A673 (cell line): ENCODE measurements around the gene MBNL2.

Experiments
- EZH2 ChIP-seq: fragments of 200-600 bp; sonication (generic); IDR thresholded peaks from 2 replicates; pipeline ENCODE4 v1.6.1; 2017; ENCODE audit warnings: borderline replicate concordance, low read depth, mild to moderate bottlenecking, mixed read lengths, antibody characterized with exemption, low read length; ENCODE audit not compliant: poor library complexity, severe bottlenecking
- TF ChIP-seq, protein P1 (sequence below): fragments of 300-800, 200-600 bp; sonication (generic); conservative IDR thresholded peaks from 2 replicates; pipeline ENCODE4 v1.5.1; 2017; ENCODE audit warnings: low read depth, mild to moderate bottlenecking, antibody characterized with exemption, low read length, moderate library complexity, mixed read lengths

GRCh38 chr13:97333983-97334382 lies 111.8 kb downstream of the MBNL2 start:
- TF ChIP-seq, protein P1, sequence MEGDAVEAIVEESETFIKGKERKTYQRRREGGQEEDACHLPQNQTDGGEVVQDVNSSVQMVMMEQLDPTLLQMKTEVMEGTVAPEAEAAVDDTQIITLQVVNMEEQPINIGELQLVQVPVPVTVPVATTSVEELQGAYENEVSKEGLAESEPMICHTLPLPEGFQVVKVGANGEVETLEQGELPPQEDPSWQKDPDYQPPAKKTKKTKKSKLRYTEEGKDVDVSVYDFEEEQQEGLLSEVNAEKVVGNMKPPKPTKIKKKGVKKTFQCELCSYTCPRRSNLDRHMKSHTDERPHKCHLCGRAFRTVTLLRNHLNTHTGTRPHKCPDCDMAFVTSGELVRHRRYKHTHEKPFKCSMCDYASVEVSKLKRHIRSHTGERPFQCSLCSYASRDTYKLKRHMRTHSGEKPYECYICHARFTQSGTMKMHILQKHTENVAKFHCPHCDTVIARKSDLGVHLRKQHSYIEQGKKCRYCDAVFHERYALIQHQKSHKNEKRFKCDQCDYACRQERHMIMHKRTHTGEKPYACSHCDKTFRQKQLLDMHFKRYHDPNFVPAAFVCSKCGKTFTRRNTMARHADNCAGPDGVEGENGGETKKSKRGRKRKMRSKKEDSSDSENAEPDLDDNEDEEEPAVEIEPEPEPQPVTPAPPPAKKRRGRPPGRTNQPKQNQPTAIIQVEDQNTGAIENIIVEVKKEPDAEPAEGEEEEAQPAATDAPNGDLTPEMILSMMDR = no peak
- TF ChIP-seq EZH2 = no peak
